Loucy (cell line): Measurements from ENCODE around the gene FAM221B.

Experiments
- H2AFZ ChIP-seq: fragments of 200-600 bp; sonication (generic); 2 replicates; pipeline ENCODE4 v1.6.0; 2016; ENCODE audit warnings: antibody characterized with exemption, mild to moderate bottlenecking, low read length, moderate library complexity
- H3F3A ChIP-seq: fragments of 200-600 bp; 2 replicates; pipeline ENCODE4 v1.6.0; 2016; ENCODE audit warnings: antibody characterized with exemption, low read depth, mild to moderate bottlenecking
- H3K27me3 ChIP-seq: fragments of 200-600 bp; sonication (generic); 2 replicates; pipeline ENCODE4 v1.6.1; 2014; ENCODE audit warnings: low read length, mild to moderate bottlenecking; ENCODE audit not compliant: insufficient read depth, poor library complexity, severe bottlenecking
- H3K36me3 ChIP-seq: fragments of 200-600 bp; sonication (generic); 2 replicates; pipeline ENCODE4 v1.6.1; 2016; ENCODE audit warnings: low read length; ENCODE audit not compliant: insufficient read depth
- H3K4me1 ChIP-seq: fragments of 200-600 bp; sonication (generic); 2 replicates; pipeline ENCODE4 v1.5.1; 2014; ENCODE audit warnings: low read length, mild to moderate bottlenecking; ENCODE audit not compliant: insufficient read depth, poor library complexity, severe bottlenecking
- H3K4me2 ChIP-seq: fragments of 200-600 bp; sonication (generic); 2 replicates; pipeline ENCODE4 v1.6.0; 2014; ENCODE audit warnings: antibody characterized with exemption, low read length, low read depth, mild to moderate bottlenecking; ENCODE audit not compliant: poor library complexity, severe bottlenecking
- H3K4me3 ChIP-seq: fragments of 200-600 bp; sonication (generic); 2 replicates; pipeline ENCODE4 v1.5.1; 2014; ENCODE audit warnings: low read length, mild to moderate bottlenecking, mixed read lengths; ENCODE audit not compliant: poor library complexity, severe bottlenecking
- H3K79me2 ChIP-seq: fragments of 200-600 bp; sonication (generic); 2 replicates; pipeline ENCODE4 v1.6.1; 2014; ENCODE audit warnings: low read length; ENCODE audit not compliant: insufficient read depth
- H3K9ac ChIP-seq: fragments of 200-600 bp; sonication (generic); 2 replicates; pipeline ENCODE4 v1.6.0; 2014; ENCODE audit warnings: mild to moderate bottlenecking, low read depth, low read length, moderate library complexity; ENCODE audit not compliant: poor library complexity, severe bottlenecking
- H3K9me2 ChIP-seq: fragments of 200-600 bp; sonication (generic); replicated peaks from 2 replicates; pipeline ENCODE4 v1.6.1; 2016; ENCODE audit warnings: low read depth, low read length, mixed read lengths
- H3K9me3 ChIP-seq: fragments of 200-600 bp; sonication (generic); 2 replicates; pipeline ENCODE4 v1.6.1; 2014; ENCODE audit warnings: mild to moderate bottlenecking, antibody characterized with exemption, low read length, low read depth; ENCODE audit not compliant: insufficient read depth
- H4K20me1 ChIP-seq: fragments of 200-600 bp; sonication (generic); 2 replicates; pipeline ENCODE4 v1.6.0; 2014; ENCODE audit warnings: antibody characterized with exemption, low read length, mild to moderate bottlenecking; ENCODE audit not compliant: insufficient read depth, poor library complexity, severe bottlenecking
- CTCF ChIP-seq: fragments of 200-600 bp; sonication (generic); conservative IDR thresholded peaks from 2 replicates; pipeline ENCODE4 v1.5.1; 2014; ENCODE audit warnings: mild to moderate bottlenecking, antibody characterized with exemption, low read length
- EZH2phosphoT487 ChIP-seq: fragments of 200-600 bp; IDR thresholded peaks from 2 replicates; pipeline ENCODE4 v1.6.1; 2018; ENCODE audit warnings: antibody characterized with exemption, mild to moderate bottlenecking, moderate library complexity, borderline replicate concordance

FAM221B gene

GRCh38 chr9:35826071-35826701, 2.3 kb downstream of the FAM221B start:
- TF ChIP-seq EZH2phosphoT487 (no peak), CTCF (peak; percentile 98)
- Histone ChIP-seq H3K27me3 (no peaks in the 10 kb centered on the region), H3K9me3 (no peaks in the 10 kb centered on the region), H3K9me2 (no peaks in the 10 kb centered on the region), H3K4me2 (peak overlapping the region; percentile 75), H3K4me3 (peak overlapping the region; percentile 51), H3K9ac (peak overlapping the region; percentile 60), H2AFZ (peak overlapping the region; percentile 83), H3K4me1 (peaks cover 28% of the 10 kb centered on the region), H3K36me3 (no peaks in the 10 kb centered on the region), H4K20me1 (no peaks in the 10 kb centered on the region), H3F3A (no peaks in the 10 kb centered on the region), H3K79me2 (no peaks in the 10 kb centered on the region)

GRCh38 chr9:35822926-35823325, 5.6 kb downstream of the FAM221B start:
- no peaks in the 10 kb centered on the region for H3K27me3 ChIP-seq
- H2AFZ ChIP-seq, result no peak overlapping the region
- no peaks in the 10 kb centered on the region for H3F3A ChIP-seq
- H3K9ac ChIP-seq, result no peak overlapping the region
- H3K36me3 ChIP-seq, result no peaks in the 10 kb centered on the region
- H3K4me1 ChIP-seq, result peaks cover 6% of the 10 kb centered on the region
- no peaks in the 10 kb centered on the region for H3K9me3 ChIP-seq
- no peak overlapping the region for H3K4me2 ChIP-seq
- no peak overlapping the region for H3K4me3 ChIP-seq
- no peaks in the 10 kb centered on the region for H3K9me2 ChIP-seq
- no peaks in the 10 kb centered on the region for H3K79me2 ChIP-seq
- H4K20me1 ChIP-seq, result no peaks in the 10 kb centered on the region
- TF ChIP-seq CTCF (no peak), EZH2phosphoT487 (no peak)

GRCh38 chr9:35820076-35820475, 8.5 kb downstream of the FAM221B start:
- no peak for TF ChIP-seq EZH2phosphoT487
- Histone ChIP-seq H3K9me2 (no peaks in the 10 kb centered on the region), H3K4me2 (no peak overlapping the region), H3K9ac (no peak overlapping the region), H3K4me1 (peaks cover 8% of the 10 kb centered on the region), H3K9me3 (no peaks in the 10 kb centered on the region), H4K20me1 (no peaks in the 10 kb centered on the region), H2AFZ (no peak overlapping the region), H3K36me3 (no peaks in the 10 kb centered on the region), H3K79me2 (no peaks in the 10 kb centered on the region), H3F3A (no peaks in the 10 kb centered on the region), H3K27me3 (no peaks in the 10 kb centered on the region), H3K4me3 (no peak overlapping the region)

DNA sequence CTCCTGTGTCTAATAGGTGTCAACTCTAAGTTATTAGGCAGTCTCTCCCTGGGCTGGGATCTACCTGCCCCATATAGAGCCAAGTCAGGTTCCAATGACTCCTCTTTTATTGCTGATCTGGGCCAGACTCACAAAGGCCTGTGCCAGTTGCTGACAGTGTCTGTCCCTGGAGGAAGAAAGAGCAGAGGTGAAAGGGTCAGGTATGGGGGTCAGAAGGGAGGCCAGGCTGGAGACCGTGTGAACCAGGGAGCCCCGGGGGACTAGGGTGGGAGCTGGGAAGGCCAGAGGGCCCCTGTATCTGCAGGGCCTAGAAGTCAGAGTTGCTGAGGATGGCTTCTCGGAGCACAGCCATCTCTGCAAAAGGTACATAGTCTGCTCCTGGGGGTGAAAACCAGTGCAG, 10.2 kb downstream of the FAM221B start:
- no peaks in the 10 kb centered on the region for H3K9me2 ChIP-seq
- no peaks in the 10 kb centered on the region for H4K20me1 ChIP-seq
- H3K4me3 ChIP-seq, result no peak overlapping the region
- H3K27me3 ChIP-seq, result no peaks in the 10 kb centered on the region
- peaks cover 4% of the 10 kb centered on the region; the same call in 1 of the 2 replicates for H3F3A ChIP-seq
- H3K9ac ChIP-seq, result no peak overlapping the region
- TF ChIP-seq CTCF (no peak), EZH2phosphoT487 (no peak)
- H3K4me2 ChIP-seq, result no peak overlapping the region
- peaks cover 19% of the 10 kb centered on the region for H3K4me1 ChIP-seq
- H3K79me2 ChIP-seq, result peaks cover 9% of the 10 kb centered on the region
- no peaks in the 10 kb centered on the region for H3K9me3 ChIP-seq
- H3K36me3 ChIP-seq, result no peaks in the 10 kb centered on the region
- no peak overlapping the region for H2AFZ ChIP-seq
